Stomach (tissue), 4 donors: ENCODE measurements around the gene CLSTN2.

Experiments used
- POLR2A ChIP-seq, 4 donors: fragments of 450-650 bp; IDR thresholded peaks; one replicate each; pipeline ENCODE4 v1.6.1; 2016; ENCODE audit warnings: antibody characterized with exemption in 4 of 4, control low read depth in 2 of 4, mild to moderate bottlenecking in 1 of 4, moderate library complexity in 1 of 4
- TF ChIP-seq, protein P1 (sequence below), 7 experiments: fragments of 450-650 bp in 4 of 7; fragments of 200-600 bp in 3 of 7; sonication (generic) in 3 of 7; IDR thresholded peaks; one replicate each; pipeline ENCODE4 v1.5.1; 2016 to 2019; ENCODE audit warnings: antibody characterized with exemption in 7 of 7, control low read depth in 2 of 7, mild to moderate bottlenecking in 1 of 7

DNA sequence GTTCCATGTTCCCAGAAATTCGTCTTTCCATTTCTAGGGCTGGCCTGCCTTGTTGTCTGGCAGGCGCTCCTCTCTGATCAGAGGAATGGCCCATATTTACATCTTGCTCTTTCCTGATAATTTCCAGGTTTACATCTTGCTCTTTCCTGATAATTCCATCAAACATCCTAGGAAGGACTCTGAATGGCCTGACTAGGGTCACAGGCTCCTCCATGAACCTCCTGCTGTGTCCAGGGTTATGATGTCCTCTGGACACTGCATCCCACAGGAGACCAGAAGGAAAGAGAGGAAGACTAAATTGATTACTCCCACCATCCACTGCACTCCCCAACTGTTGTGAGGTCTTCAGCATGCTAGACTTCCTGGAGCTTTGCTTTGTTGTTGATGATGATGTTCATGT, 75.4 kb downstream of the CLSTN2 start:
- TF ChIP-seq, protein P1, sequence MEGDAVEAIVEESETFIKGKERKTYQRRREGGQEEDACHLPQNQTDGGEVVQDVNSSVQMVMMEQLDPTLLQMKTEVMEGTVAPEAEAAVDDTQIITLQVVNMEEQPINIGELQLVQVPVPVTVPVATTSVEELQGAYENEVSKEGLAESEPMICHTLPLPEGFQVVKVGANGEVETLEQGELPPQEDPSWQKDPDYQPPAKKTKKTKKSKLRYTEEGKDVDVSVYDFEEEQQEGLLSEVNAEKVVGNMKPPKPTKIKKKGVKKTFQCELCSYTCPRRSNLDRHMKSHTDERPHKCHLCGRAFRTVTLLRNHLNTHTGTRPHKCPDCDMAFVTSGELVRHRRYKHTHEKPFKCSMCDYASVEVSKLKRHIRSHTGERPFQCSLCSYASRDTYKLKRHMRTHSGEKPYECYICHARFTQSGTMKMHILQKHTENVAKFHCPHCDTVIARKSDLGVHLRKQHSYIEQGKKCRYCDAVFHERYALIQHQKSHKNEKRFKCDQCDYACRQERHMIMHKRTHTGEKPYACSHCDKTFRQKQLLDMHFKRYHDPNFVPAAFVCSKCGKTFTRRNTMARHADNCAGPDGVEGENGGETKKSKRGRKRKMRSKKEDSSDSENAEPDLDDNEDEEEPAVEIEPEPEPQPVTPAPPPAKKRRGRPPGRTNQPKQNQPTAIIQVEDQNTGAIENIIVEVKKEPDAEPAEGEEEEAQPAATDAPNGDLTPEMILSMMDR (IDR thresholded peaks at IDR 0.05), result no peak
- no peak for TF ChIP-seq POLR2A (IDR thresholded peaks at IDR 0.05)
